IMR-90 (cell line): Measurements from ENCODE around the gene HEXD. TPM values are rescaled to one million over a fixed set of nuclear protein-coding genes. Genes with fewer than 3 reads are reported as not detected.

Experiments used
- ATAC-seq: fragments of 200-7000 bp; cut with Tn5 transposase; 2 replicates; pipeline ENCODE4 v1.9.1; 2020; ENCODE audit warnings: low read depth, mild to moderate bottlenecking, moderate library complexity
- BruUV-seq: library from RNA; stranded (reverse); fragments of 400-500 nt; replicated peaks from 2 replicates; lab custom pipeline; 2021; lab: Mats Ljungman, UMichigan
- CTCF ChIA-PET: fragments of 300-600 bp; formaldehyde crosslinking; extraction: SDS; loops from one replicate; lab custom pipeline; 2021; ENCODE audit warnings: antibody characterized with exemption; lab: Yijun Ruan, JAX
- POLR2A ChIA-PET: fragments of 300-600 bp; sonication (Branson Sonifier 250); formaldehyde crosslinking; loops from one replicate; lab custom pipeline; 2022; ENCODE audit warnings: antibody characterized with exemption; ENCODE audit not compliant: unreplicated experiment; lab: Charles Lee
- DNase-seq: peaks from one replicate; pipeline ENCODE4 v3.0.0; 2013
- H2AFZ ChIP-seq: replicated peaks from 2 replicates; pipeline ENCODE3; 2013; ENCODE audit warnings: low read length, mild to moderate bottlenecking; ENCODE audit not compliant: poor library complexity
- H2AK5ac ChIP-seq: 2 replicates; pipeline ENCODE4 v1.6.1; 2013; ENCODE audit warnings: low read depth, low read length, inconsistent platforms
- H2AK9ac ChIP-seq: replicated peaks from 2 replicates; pipeline ENCODE3; 2013; ENCODE audit warnings: mild to moderate bottlenecking, low read depth, low read length, moderate library complexity; ENCODE audit not compliant: poor library complexity
- H2BK120ac ChIP-seq: 2 replicates; pipeline ENCODE4 v1.6.1; 2013; ENCODE audit warnings: low read depth, low read length, inconsistent platforms
- H2BK15ac ChIP-seq: 3 replicates; pipeline ENCODE4 v1.6.1; 2013; ENCODE audit warnings: low read depth, low read length, inconsistent platforms
- H2BK20ac ChIP-seq: 2 replicates; pipeline ENCODE4 v1.6.1; 2013; ENCODE audit warnings: low read depth, mild to moderate bottlenecking, inconsistent platforms, low read length, moderate library complexity
- H2BK5ac ChIP-seq: 2 replicates; pipeline ENCODE4 v1.6.1; 2013; ENCODE audit warnings: mild to moderate bottlenecking, low read depth, low read length, inconsistent platforms; ENCODE audit not compliant: poor library complexity, severe bottlenecking
- H3K14ac ChIP-seq: replicated peaks from 2 replicates; pipeline ENCODE4 v1.6.1; 2013; ENCODE audit warnings: low read depth, low read length, inconsistent platforms
- H3K18ac ChIP-seq: 2 replicates; pipeline ENCODE4 v1.6.1; 2013; ENCODE audit warnings: low read depth, low read length, control low read depth
- H3K23ac ChIP-seq: 2 replicates; pipeline ENCODE4 v1.6.1; 2013; ENCODE audit warnings: low read depth, low read length, inconsistent platforms
- H3K27ac ChIP-seq: 2 replicates; pipeline ENCODE4 v1.5.1; 2013; ENCODE audit warnings: mild to moderate bottlenecking, control low read depth, low read length; ENCODE audit not compliant: insufficient read depth
- H3K27me3 ChIP-seq: 2 replicates; pipeline ENCODE4 v1.6.1; 2013; ENCODE audit warnings: low read length; ENCODE audit not compliant: control insufficient read depth, insufficient read depth
- H3K36me3 ChIP-seq: 2 replicates; pipeline ENCODE4 v1.6.1; 2013; ENCODE audit warnings: low read length, mixed read lengths; ENCODE audit not compliant: control insufficient read depth, insufficient read depth
- H3K4ac ChIP-seq: 2 replicates; pipeline ENCODE4 v1.6.1; 2013; ENCODE audit warnings: low read depth, low read length, inconsistent platforms
- H3K4me1 ChIP-seq: 2 replicates; pipeline ENCODE4 v1.6.1; 2013; ENCODE audit warnings: low read length, mixed read lengths; ENCODE audit not compliant: control insufficient read depth, insufficient read depth
- H3K4me2 ChIP-seq: 2 replicates; pipeline ENCODE4 v1.6.1; 2013; ENCODE audit warnings: low read depth, mild to moderate bottlenecking, control low read depth, low read length, moderate library complexity
- H3K4me3 ChIP-seq: 2 replicates; pipeline ENCODE4 v1.5.1; 2013; ENCODE audit warnings: low read depth, mild to moderate bottlenecking, control low read depth, low read length, moderate library complexity; ENCODE audit not compliant: insufficient read depth
- H3K56ac ChIP-seq: 2 replicates; pipeline ENCODE4 v1.6.1; 2013; ENCODE audit warnings: low read length, inconsistent platforms; ENCODE audit not compliant: insufficient read depth; ENCODE audit errors: extremely low read depth
- H3K79me1 ChIP-seq, 2 experiments: 2 replicates each; pipeline ENCODE4 v1.6.1; 2013; ENCODE audit warnings: low read length in 2 of 2, inconsistent platforms in 1 of 2, low read depth in 1 of 2
- H3K9ac ChIP-seq: 2 replicates; pipeline ENCODE4 v1.6.1; 2013; ENCODE audit warnings: low read depth, low read length, control low read depth
- H3K9me1 ChIP-seq: 2 replicates; pipeline ENCODE4 v1.6.1; 2013; ENCODE audit warnings: low read length, inconsistent platforms; ENCODE audit not compliant: insufficient read depth
- H3K9me3 ChIP-seq: 2 replicates; pipeline ENCODE4 v1.6.1; 2013; ENCODE audit warnings: low read length; ENCODE audit not compliant: control insufficient read depth, insufficient read depth
- H4K20me1 ChIP-seq: 2 replicates; pipeline ENCODE4 v1.6.1; 2013; ENCODE audit warnings: low read length, inconsistent platforms; ENCODE audit not compliant: insufficient read depth
- H4K5ac ChIP-seq: 2 replicates; pipeline ENCODE4 v1.6.1; 2013; ENCODE audit warnings: mild to moderate bottlenecking, low read depth, low read length, control low read depth
- H4K8ac ChIP-seq, 2 experiments: 2 replicates each; pipeline ENCODE4 v1.6.1; 2013; ENCODE audit warnings: low read depth in 2 of 2, low read length in 2 of 2, control low read depth in 1 of 2, inconsistent platforms in 1 of 2
- H4K91ac ChIP-seq: 2 replicates; pipeline ENCODE4 v1.6.1; 2013; ENCODE audit warnings: low read depth, low read length, inconsistent platforms; ENCODE audit not compliant: insufficient read depth
- BHLHE40 ChIP-seq: fragments of 150-350 bp; IDR thresholded peaks from 2 replicates; pipeline ENCODE4 v1.6.1; 2016; ENCODE audit warnings: mild to moderate bottlenecking, low read depth, low read length
- FOS ChIP-seq: fragments of 150-350 bp; IDR thresholded peaks from 2 replicates; pipeline ENCODE4 v1.6.1; 2016; ENCODE audit warnings: low read depth, low read length
- MAFK ChIP-seq: IDR thresholded peaks from 2 replicates; pipeline ENCODE4 v1.6.1; 2012; ENCODE audit warnings: low read depth, low read length, improper control_type of control experiment
- MXI1 ChIP-seq: IDR thresholded peaks from 2 replicates; pipeline ENCODE4 v1.6.1; 2012; ENCODE audit warnings: low read depth, mild to moderate bottlenecking, low read length, moderate library complexity, borderline replicate concordance
- POLR2A ChIP-seq: IDR thresholded peaks from 2 replicates; pipeline ENCODE4 v1.6.1; 2012; ENCODE audit warnings: mild to moderate bottlenecking, low read depth, low read length
- RAD21 ChIP-seq: IDR thresholded peaks from 2 replicates; pipeline ENCODE4 v1.6.1; 2012; ENCODE audit warnings: low read length, improper control_type of control experiment
- RCOR1 ChIP-seq: IDR thresholded peaks from 2 replicates; pipeline ENCODE4 v1.6.1; 2012; ENCODE audit warnings: mild to moderate bottlenecking, low read length, improper control_type of control experiment; ENCODE audit not compliant: insufficient replicate concordance
- RFX5 ChIP-seq: IDR thresholded peaks from 2 replicates; pipeline ENCODE4 v1.8.0; 2012; ENCODE audit warnings: low read depth, mild to moderate bottlenecking, low read length, moderate library complexity
- SMC3 ChIP-seq: fragments of 150-350 bp; IDR thresholded peaks from 2 replicates; pipeline ENCODE4 v1.6.1; 2016; ENCODE audit warnings: low read depth, mild to moderate bottlenecking, antibody characterized with exemption, low read length, moderate library complexity
- WGBS, 2 experiments: methylation state at CpG; one replicate each; pipeline versions ENCODE4 v1.1.5 to v1.1.7; 2013; ENCODE audit warnings: missing lambda C conversion rate in 2 of 2; ENCODE audit not compliant: insufficient read length in 1 of 2; ENCODE audit errors: extremely low coverage in 2 of 2; 5-methylcytosine and 5-hydroxymethylcytosine counted together
- dilution Hi-C: fragments of 300-500 bp; cut with HindIII; formaldehyde crosslinking; loops from one replicate; pipeline ENCODE4 v1.14.3; 2018; ENCODE audit warnings: low sequenced_read_pairs; ENCODE audit not compliant: unreplicated experiment
- in situ Hi-C: fragments of 300-500 bp; cut with MboI; formaldehyde crosslinking; loops from 3 replicates; pipeline ENCODE4 v1.14.3; 2019; ENCODE audit warnings: low sequenced_read_pairs, inconsistent platforms, mixed read lengths
- intact Hi-C: fragments of 100-400 bp; cut with micrococcal nuclease; formaldehyde crosslinking; loops from 2 replicates; pipeline ENCODE4 v1.10.0; 2022
- polyA plus RNA-seq, 3 experiments: library from polyadenylated mRNA; depleted of rRNA; stranded (reverse); fragments of >200 nt; gene quantifications; 2 replicates each; pipeline ENCODE4 v1.2.3, GENCODE V29; 2012; ENCODE audit warnings: low replicate concordance in 1 of 3
- total RNA-seq: library from RNA; depleted of rRNA; stranded (reverse); fragments of >200 nt; gene quantifications from 2 replicates; pipeline ENCODE4 v1.2.3, GENCODE V29; 2012
- TF ChIP-seq, protein P1 (sequence below): conservative IDR thresholded peaks from 2 replicates; pipeline ENCODE4 v1.5.1; 2012; ENCODE audit warnings: mild to moderate bottlenecking, low read depth, low read length, improper control_type of control experiment

The HEXD gene
- total and polyA plus RNA-seq, 2 of the 4 experiments (the other 2 are of a cell fraction), result 3.8 to 9.5 TPM

DNA sequence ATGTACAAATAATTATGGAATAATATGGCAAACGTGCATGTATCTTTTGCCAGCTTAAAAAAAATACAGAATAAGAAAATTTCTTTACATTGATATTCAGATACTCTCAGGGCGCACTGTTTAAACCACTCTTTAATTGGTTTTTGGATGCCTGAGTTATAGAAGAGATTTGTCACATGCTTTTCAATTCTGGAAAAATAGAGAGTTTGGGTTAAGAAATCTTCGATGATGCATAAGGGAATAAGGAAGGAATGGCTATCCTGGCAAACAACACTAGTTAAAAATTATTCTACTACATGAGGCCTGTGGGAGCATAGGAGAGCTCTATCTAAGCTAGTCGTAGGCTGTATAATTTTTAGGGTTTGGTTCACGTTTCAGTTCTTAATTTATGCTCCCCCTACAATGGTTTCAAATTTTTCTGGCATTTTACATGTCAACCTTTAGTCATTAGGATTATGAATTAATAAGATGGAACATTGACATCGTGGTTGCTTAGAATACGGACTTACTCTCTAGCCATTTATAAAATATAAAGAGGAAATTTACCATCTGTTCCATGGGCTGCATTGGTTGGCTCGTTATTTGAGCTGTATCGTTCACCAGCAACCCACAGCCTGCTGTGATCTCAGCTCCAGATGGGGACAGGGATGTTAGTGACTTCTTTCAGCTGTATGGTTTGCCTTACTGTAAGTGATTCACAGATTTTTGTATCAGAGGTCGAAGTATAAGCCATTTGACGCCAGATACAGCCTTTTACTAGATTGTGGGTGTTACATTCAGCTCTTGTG lies 56.3 kb downstream of the HEXD start (continued):
- no peak for TF ChIP-seq RAD21

DNA sequence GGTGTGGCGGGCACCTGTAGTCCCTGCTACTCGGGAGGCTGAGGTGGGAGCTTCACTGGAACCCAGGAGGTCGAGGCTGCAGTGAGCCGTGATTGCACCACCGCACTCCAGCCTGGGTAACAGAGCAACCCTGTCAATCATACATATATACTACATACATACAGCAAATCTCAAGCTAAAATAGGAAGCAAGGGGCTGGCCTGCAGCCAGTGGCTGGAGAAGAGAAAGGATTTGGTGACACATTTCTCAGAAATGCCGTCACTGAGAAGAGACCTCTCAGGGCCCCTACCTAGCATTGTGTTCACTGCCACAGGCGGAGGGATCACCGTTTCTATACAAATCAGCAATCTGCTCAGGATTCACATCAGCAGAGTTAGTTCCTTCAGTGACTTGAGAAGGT lies 57.3 kb downstream of the HEXD start:
- intact Hi-C loops, result no loop called here
- ATAC-seq (no peak), DNase-seq (no peak)
- Histone ChIP-seq H3K79me1 (0 out of 4 replicates have a peak, but pooled peaks cover 0 to 4% of the 10 kb centered on the region in 2 experiments), H2AFZ (no peak overlapping the region), H3K4me3 (no peak overlapping the region), H4K5ac (no peak overlapping the region), H3K4me1 (no peaks in the 10 kb centered on the region), H3K27me3 (no peaks in the 10 kb centered on the region), H3K4ac (no peak overlapping the region), H4K20me1 (no peaks in the 10 kb centered on the region), H3K9ac (no peak overlapping the region), H2BK15ac (no peak overlapping the region), H3K27ac (no peak overlapping the region), H3K4me2 (no peak overlapping the region), H4K8ac (no peak overlapping the region), H2AK9ac (no peak overlapping the region), H4K91ac (no peak overlapping the region), H3K14ac (no peak overlapping the region), H3K36me3 (peaks cover 50% of the 10 kb centered on the region), H3K9me1 (no peaks in the 10 kb centered on the region), H3K23ac (no peak overlapping the region), H2BK20ac (no peak overlapping the region), H3K18ac (no peak overlapping the region), H2BK5ac (no peak overlapping the region), H2BK120ac (no peak overlapping the region), H3K56ac (no peak overlapping the region; the same call in 1 of the 2 replicates), H3K9me3 (no peaks in the 10 kb centered on the region), H2AK5ac (no peak overlapping the region)
- no peak for TF ChIP-seq RFX5
- no peak for TF ChIP-seq RCOR1
- TF ChIP-seq MAFK, result no peak
- TF ChIP-seq SMC3, result no peak
- TF ChIP-seq FOS, result no peak
- TF ChIP-seq POLR2A, result no peak
- no peak for TF ChIP-seq MXI1
- TF ChIP-seq BHLHE40, result no peak
- TF ChIP-seq, protein P1, sequence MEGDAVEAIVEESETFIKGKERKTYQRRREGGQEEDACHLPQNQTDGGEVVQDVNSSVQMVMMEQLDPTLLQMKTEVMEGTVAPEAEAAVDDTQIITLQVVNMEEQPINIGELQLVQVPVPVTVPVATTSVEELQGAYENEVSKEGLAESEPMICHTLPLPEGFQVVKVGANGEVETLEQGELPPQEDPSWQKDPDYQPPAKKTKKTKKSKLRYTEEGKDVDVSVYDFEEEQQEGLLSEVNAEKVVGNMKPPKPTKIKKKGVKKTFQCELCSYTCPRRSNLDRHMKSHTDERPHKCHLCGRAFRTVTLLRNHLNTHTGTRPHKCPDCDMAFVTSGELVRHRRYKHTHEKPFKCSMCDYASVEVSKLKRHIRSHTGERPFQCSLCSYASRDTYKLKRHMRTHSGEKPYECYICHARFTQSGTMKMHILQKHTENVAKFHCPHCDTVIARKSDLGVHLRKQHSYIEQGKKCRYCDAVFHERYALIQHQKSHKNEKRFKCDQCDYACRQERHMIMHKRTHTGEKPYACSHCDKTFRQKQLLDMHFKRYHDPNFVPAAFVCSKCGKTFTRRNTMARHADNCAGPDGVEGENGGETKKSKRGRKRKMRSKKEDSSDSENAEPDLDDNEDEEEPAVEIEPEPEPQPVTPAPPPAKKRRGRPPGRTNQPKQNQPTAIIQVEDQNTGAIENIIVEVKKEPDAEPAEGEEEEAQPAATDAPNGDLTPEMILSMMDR, result no peak
- dilution Hi-C loops, result no loop called here
- CTCF ChIA-PET, result no interaction called here
- WGBS, 2 experiments, result no CpG with 5 or more reads among the region's 8 CpGs
- POLR2A ChIA-PET, result no interaction called here
- BruUV-seq, result no TSS peak
- in situ Hi-C loops, result no loop called here
